D721Med (cell line): ENCODE measurements around the gene NTMT1.

Experiments
- DNase-seq: peaks from one replicate; pipeline ENCODE4 v3.0.0; 2011; ENCODE audit warnings: low spot score; ENCODE audit not compliant: insufficient read length
- FAIRE-seq: peaks from 2 replicates; lab custom pipeline; 2011; peaks lifted over from hg19 to GRCh38; lab: Jason Lieb, UNC
- CTCF ChIP-seq: IDR thresholded peaks from 2 replicates; pipeline ENCODE4 v1.5.1; 2012; ENCODE audit warnings: mild to moderate bottlenecking, control low read depth; ENCODE audit not compliant: insufficient read depth; ENCODE audit errors: missing control alignments

The NTMT1 gene

GRCh38 chr9:129611307-129611800 is 14.6 kb upstream of the NTMT1 start:
- no peak for DNase-seq
- FAIRE-seq = no peak
- TF ChIP-seq CTCF = no peak

GRCh38 chr9:129612123-129612522 is 13.8 kb upstream of the NTMT1 start:
- FAIRE-seq (no peak), DNase-seq (no peak)
- no peak for TF ChIP-seq CTCF

GRCh38 chr9:129612815-129613519 is 13.0 kb upstream of the NTMT1 start:
- TF ChIP-seq CTCF = no peak
- FAIRE-seq = no peak
- DNase-seq = no peak

GRCh38 chr9:129613520-129614175 is 12.3 kb upstream of the NTMT1 start:
- FAIRE-seq = no peak
- no peak for DNase-seq
- TF ChIP-seq CTCF = no peak

- FAIRE-seq (no peak), DNase-seq (no peak)
- no peak for TF ChIP-seq CTCF
Measured at GRCh38 chr9:129614932-129615331, 11.0 kb upstream of the NTMT1 start.

- no peak for DNase-seq
- no peak for FAIRE-seq
- TF ChIP-seq CTCF = no peak
Measured at GRCh38 chr9:129615407-129616285, 10.3 kb upstream of the NTMT1 start.
